ENCODE results near the gene KMT2B.
"Not testable (repeated sequence)": the region's sequence is repeated elsewhere in the genome, so short reads cannot be mapped to it uniquely, and the experiment has no call there.

Gene KMT2B

DNA sequence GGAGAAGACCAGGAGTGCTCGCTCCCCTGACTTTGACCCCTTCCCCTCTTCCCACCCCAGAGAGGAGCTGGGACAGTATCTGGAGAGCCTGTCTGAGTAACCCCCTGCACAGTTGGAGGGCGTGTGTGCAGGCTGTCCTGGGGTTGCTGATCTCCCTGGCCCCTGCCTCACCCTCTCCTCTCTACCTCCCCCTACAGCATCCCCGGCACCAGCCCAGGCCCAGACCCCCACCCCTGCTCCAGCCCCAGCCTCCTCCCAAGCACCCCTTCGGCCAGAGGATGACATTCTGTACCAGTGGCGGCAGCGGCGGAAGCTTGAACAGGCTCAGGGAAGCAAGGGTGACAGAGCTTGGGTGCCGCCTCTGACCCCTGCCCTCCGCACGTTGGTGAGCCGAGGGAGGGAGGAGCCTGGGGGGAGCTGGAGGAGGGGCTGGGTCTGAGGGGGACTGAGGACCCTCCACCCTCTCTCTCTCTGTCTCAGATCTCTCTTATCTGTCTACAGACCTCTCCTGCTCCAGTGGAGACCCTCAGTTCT is 48.8 kb downstream of the KMT2B start:
- H3K4me3 ChIP-seq (ENCODE audit: low read depth, low read length): no peak overlapping the region
- POLR2A ChIA-PET: interaction anchor here (0.5 kb wide), 1 partner anchor 164 kb away, joined by 3 read pairs; no protein-coding TSS in a partner anchor
- TF ChIP-seq, protein P1, sequence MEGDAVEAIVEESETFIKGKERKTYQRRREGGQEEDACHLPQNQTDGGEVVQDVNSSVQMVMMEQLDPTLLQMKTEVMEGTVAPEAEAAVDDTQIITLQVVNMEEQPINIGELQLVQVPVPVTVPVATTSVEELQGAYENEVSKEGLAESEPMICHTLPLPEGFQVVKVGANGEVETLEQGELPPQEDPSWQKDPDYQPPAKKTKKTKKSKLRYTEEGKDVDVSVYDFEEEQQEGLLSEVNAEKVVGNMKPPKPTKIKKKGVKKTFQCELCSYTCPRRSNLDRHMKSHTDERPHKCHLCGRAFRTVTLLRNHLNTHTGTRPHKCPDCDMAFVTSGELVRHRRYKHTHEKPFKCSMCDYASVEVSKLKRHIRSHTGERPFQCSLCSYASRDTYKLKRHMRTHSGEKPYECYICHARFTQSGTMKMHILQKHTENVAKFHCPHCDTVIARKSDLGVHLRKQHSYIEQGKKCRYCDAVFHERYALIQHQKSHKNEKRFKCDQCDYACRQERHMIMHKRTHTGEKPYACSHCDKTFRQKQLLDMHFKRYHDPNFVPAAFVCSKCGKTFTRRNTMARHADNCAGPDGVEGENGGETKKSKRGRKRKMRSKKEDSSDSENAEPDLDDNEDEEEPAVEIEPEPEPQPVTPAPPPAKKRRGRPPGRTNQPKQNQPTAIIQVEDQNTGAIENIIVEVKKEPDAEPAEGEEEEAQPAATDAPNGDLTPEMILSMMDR (IDR thresholded peaks at IDR 0.05; ENCODE audit: insufficient read depth, low read length, missing control alignments): no peak
- CTCF ChIA-PET: no interaction called here
- DNase-seq (ENCODE audit: low read depth, low spot score): no peak

DNA sequence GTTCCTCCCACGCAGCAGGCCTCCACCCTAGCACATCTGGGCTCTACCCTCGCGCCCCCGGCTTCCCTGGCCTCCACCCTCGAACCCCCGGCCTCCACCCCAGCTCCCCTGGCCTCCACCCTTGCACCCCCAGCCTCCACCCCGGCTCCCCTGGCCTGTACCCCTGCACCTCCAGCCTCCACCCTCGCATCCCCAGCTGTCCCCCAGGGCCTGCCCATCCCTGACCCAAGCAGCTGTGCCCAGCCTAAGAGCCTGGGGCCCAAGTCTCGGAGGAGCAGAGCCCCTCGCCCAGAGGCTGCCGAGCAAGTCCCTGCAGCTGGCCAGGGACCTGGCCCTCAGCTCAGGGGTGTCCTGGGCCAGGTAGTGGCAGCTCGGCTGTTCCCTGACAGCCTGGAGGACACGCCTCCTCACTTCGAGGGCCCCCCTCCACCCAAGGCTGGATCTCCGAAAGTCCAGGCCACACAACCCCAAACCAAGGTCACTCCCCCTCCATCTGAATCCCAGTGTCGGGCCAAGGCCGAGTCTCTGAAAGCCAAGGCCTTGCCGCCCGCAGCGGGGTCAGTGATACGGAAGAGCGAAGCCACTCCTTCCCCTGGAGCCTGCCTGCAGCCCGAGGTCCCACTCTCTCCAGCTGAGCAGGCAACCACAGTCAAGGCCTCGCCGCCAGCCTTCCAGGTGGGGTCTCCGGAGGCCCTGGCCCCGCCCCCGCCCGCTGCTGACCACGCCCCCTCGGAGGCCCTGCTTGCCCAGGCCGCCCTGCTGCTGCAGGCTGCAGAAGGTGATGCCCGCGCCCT is 49.7 kb downstream of the KMT2B start:
- TF ChIP-seq, protein P1 (IDR thresholded peaks at IDR 0.05; ENCODE audit: insufficient read depth, low read length, missing control alignments): no peak
- CTCF ChIA-PET: no interaction called here
- POLR2A ChIA-PET: interaction anchor here (0.5 kb wide), 1 partner anchor 163 kb away, joined by 3 read pairs; no protein-coding TSS in a partner anchor
- no peak for DNase-seq (ENCODE audit: low read depth, low spot score)
- H3K4me3 ChIP-seq (ENCODE audit: low read depth, low read length): no peak overlapping the region

DNA sequence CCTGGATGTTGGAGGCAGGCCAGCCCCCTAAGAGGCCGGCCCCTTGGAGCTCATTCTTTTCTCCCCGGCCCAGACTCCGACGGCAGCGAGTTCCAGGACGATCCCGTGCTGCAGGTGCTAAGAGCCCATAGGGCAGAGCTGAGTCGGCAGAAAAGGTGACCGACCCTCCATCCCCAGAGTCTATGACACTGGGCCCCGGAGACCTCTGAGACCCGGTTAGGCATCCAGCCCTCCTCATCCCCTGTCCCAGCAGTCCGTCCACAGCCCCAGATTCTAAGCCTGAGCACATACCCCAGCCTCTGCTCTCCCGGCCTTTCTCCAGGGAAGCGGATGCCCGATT is 50.2 kb downstream of the KMT2B start:
- TF ChIP-seq, protein P1 (IDR thresholded peaks at IDR 0.05; ENCODE audit: insufficient read depth, low read length, missing control alignments): no peak
- H3K4me3 ChIP-seq (ENCODE audit: low read depth, low read length): no peak overlapping the region
- ChIA-PET CTCF (no interaction called here), POLR2A (no interaction called here)
- DNase-seq (ENCODE audit: low read depth, low spot score): no peak

DNA sequence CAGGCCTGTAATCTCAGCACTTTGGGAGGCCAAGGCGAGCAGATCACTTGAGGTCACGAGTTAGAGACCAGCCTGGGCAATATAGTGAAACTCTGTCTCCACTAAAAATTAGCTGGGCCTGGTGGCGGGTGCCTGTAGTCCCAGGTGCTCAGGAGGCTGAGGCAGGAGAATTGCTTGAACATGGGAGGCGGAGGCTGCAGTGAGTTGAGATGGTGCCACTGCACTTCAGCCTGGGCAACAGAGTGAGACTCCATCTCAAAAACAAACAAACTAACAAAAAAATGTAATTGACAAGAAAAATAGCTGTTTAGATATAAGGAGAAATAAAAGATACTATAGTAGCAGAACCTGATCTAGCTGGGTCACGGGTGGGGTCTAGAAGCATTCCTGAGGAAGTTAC is 54.6 kb downstream of the KMT2B start:
- not testable (repeated sequence) for DNase-seq (ENCODE audit: low read depth, low spot score); H3K4me3 ChIP-seq (ENCODE audit: low read depth, low read length)
- ChIA-PET POLR2A (interaction anchor here (1.6 kb wide), 1 partner anchor 24 kb away, joined by 4 read pairs; the partner anchor contains the start of gene LIN37), CTCF (interaction anchor here (1.1 to 1.6 kb wide), 2 partner anchors 80 to 159 kb away, joined by 3 read pairs; no protein-coding TSS in a partner anchor)

DNA sequence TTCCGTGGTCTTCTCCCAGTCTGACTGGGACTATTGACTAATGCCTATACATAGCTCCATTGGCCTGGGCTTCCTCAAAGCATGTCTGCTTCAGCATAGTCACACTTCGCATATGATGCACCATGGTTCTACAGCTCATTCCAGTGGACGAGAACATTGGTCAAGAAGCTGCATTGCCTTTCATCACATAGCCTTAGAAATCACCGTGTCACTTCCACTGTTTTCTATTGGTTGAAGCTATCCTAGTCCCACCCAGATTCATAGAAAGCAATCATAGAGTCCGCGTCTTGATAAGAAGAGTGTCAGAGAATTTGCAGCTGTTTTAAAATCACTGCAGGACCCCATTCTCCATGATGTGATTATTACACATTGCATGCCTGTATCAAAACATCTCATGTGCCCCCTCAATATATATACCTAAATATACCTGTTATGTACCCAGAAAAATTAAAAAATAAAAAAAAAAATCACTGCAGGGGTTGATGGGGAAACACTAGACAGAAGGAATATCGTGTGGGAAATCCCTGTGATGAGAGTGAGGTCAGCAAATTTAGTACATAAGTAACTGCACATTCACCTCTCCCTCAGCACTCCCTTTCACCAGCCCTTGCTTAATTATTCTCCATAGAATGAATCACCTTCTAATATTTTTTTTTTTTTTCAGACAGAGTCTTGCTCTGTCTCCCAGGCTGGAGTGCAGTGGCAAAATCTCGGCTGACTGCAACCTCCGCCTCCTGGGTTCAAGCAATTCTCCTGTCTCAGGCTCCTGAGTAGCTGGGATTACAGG is 55.4 kb downstream of the KMT2B start:
- ChIA-PET CTCF (interaction anchor here (1.1 to 1.6 kb wide), 2 partner anchors 81 to 158 kb away, joined by 3 read pairs; no protein-coding TSS in a partner anchor), POLR2A (interaction anchor here (1.6 kb wide), 1 partner anchor 25 kb away, joined by 4 read pairs; the partner anchor contains the start of gene LIN37)
- DNase-seq (ENCODE audit: low read depth, low spot score): no peak
- H3K4me3 ChIP-seq (ENCODE audit: low read depth, low read length): no peak overlapping the region
- TF ChIP-seq, protein P1 (IDR thresholded peaks at IDR 0.05; ENCODE audit: insufficient read depth, low read length, missing control alignments): no peak

DNA sequence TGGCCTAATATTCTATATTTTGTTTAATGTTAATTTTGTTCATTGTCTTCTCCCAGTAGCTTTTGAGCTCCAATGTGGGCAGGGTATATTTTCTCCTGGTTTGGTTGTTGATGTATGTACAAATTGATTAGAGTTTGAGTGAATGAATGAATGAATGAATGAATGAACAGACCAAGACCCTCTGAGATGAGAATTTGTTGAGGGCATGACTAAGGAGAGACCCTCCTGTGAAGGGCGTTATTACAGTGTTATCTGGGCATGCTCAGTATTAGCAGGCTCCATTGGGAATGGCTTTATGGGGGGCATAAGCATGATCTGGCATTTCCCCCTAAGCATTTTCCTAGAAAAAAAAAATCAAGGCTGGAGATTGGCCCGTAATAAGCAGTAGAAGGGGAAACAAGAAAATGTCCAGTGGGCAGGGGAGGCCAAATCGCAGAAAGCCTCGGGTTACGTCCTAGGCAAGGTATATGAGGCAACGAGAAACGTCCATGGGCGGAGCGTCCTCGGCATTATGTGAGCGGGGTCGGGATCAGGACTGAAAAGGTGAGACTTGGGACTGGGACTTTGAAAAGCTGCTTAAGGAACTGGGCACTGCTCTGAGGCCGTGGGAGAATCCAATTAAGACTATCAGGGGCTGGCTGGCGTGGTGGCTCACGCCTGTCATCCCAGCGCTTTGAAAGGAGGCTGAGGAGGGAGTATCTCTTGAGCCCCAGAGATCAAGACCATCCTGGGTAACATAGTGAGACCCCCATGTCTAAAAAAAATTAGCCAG is 56.7 kb downstream of the KMT2B start:
- no peak for DNase-seq (ENCODE audit: low read depth, low spot score)
- POLR2A ChIA-PET: no interaction called here

More for the DNA sequence above, 56.7 kb downstream of the KMT2B start:
- H3K4me3 ChIP-seq (ENCODE audit: low read depth, low read length): peak overlapping the region; percentile 37
- TF ChIP-seq, protein P1 (IDR thresholded peaks at IDR 0.05; ENCODE audit: insufficient read depth, low read length, missing control alignments): no peak
- CTCF ChIA-PET: no interaction called here
